NCI-H2227 (cell line): ENCODE results near the gene CSTF2T.

Experiments
- DNase-seq: peaks from one replicate; lab custom pipeline; 2025; ENCODE audit not compliant: unreplicated experiment; lab: John Stamatoyannopoulos, UW

The CSTF2T gene, protein sequence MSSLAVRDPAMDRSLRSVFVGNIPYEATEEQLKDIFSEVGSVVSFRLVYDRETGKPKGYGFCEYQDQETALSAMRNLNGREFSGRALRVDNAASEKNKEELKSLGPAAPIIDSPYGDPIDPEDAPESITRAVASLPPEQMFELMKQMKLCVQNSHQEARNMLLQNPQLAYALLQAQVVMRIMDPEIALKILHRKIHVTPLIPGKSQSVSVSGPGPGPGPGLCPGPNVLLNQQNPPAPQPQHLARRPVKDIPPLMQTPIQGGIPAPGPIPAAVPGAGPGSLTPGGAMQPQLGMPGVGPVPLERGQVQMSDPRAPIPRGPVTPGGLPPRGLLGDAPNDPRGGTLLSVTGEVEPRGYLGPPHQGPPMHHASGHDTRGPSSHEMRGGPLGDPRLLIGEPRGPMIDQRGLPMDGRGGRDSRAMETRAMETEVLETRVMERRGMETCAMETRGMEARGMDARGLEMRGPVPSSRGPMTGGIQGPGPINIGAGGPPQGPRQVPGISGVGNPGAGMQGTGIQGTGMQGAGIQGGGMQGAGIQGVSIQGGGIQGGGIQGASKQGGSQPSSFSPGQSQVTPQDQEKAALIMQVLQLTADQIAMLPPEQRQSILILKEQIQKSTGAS

DNA sequence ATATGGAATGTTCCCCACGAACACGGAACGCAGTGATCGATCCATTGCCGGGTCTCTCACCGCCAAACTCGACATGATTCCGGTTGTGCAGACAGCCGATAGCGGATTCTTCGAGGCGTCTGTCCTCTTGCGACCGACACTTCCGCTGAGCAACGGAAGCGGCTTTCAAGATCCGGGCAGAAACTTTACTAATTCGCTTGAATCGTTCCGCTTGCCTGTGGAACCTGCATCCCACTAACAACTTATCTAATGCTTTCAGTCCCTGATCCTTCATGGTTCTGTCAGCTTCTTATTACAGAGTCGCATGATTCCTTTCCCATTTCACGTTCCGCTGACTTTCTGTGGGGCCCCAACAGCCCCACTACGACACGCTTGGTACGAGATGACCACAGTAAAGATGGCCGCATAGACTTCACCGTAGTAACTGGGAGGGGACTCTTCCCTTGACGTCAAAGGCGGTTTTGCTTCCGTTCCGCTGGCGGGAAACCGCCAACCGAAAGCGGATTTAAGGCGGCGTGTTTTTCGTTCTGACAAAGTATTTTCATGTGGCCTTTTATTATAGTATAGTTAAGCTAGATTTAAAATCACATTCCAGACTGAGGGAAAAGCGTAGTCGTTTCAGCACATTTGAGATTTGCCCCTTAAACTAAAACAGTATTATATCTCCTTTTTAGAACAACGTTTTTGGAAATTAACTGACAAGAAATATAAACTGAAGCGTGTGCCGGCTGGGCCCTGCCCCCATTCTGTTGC is at the start of gene CSTF2T:
CSTF2T (minus strand) TSS at position 121 of the 753 bp plus-strand sequence; CDS start at position 75, 46 bp downstream.
- DNase-seq, result peak; percentile 92

DNA sequence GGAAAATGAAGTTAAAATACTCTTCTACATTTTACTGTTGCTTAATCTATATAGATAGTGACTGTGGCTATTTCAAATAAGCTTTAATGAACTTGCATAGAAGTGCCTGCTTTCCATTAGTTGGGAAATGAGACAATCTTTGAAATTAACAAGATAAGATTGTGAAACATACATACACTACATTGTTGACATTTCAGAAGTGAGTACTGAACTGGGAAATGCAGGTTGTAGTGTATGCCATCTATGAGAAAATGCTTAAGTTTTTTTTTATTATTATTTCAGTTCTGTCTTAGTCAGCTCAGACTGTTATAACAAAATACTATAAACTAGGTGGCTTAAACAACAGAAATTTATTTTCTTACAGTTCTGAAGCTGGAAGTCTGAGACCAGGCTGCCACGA is 49.6 kb upstream of the CSTF2T start:
- no peak for DNase-seq

GRCh38 chr10:51747216-51747615 is 47.8 kb upstream of the CSTF2T start:
- DNase-seq, result peak; percentile 6

DNA sequence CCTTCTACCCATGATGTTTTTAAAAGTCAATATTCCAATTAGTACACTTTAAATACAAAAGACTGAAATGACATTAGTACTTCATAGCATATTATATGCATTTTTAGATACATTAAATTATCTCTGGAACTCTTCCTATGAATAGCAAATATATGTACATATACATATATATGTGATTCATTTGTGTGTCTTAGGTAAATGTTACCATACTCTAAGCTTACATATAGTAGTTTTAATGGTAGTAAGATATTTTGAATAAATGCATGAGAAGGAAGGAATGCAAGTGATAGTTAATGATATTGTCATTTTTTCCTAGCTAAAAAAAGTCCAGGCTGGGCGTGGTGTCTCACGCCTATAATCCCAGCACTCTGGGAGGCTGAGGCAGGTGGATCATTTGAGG is 46.0 kb upstream of the CSTF2T start:
- no peak for DNase-seq

DNA sequence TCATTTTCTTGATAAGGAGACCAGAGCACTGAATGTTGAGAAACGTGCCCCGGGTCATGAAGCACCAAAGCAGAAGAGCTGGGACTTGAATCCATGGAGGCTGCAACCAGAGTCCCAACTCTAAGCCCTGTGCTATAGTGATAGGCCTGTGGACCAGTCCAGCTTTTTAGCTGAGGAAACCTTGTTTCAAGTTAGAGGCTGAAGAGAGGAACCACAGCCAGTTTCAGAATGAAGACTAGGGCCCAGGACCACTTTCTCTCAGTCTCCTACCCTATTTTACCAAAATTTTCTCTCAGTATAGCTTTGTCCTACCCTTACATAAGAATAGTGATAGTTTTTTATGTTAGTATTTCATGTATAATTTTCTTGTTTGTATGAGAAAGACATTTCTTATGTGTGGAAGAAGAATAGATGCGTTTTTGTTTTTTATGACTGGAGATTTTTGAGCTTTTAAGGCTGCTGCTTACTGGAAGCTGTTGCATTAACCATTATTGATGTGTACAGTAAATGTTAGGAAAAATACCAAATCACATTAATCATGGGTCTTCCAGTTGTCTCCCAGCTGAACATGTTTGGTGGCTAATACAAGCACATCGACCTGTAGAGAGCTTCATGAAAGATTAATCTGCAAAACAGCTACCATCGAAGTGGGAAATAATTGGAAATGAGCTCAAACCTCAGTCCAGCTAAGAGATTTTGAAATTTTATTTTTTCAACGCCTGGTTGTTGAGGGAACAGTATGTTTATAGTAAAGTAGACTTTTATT is 45.0 kb upstream of the CSTF2T start:
- DNase-seq, result no peak

GRCh38 chr10:51743146-51743545 is 43.8 kb upstream of the CSTF2T start:
- peak; percentile 27 for DNase-seq

- DNase-seq, result no peak
Observed at GRCh38 chr10:51733057-51733456, 33.7 kb upstream of the CSTF2T start.

DNA sequence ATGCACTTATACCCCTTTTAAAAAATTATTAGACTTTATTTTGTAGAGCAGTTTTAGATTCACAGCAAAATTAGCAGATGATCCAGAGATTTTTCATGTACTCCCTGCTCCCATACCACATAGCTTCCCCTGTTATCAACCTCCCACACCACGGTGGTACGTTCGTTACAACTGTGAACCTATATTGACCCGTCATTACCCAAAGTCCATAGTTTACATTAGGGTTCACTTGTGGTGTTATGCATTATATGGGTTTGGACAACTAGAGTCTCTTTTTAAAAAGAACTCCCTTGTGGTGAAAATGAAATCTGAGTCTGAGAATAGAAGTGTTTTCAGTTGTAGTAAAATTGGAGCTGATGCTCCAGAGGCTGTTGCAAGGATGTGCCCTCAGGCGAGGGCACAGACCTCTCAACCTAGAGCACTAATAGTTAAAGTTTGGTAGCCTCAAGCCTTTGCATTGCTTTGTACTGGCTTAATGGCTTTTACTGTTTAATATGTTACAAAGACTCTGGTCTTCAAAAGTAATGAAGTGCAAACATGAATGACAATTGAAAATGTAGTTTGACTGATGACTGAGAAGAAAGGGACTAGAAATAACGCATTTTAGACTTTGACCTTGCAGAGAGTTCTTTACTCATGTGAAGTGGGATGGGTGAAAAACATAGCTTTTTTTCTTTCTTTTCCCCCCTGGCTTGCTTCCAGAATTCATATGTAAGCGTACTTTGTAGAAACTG is 30.6 kb upstream of the CSTF2T start:
- DNase-seq, result no peak

GRCh38 chr10:51724038-51724437 is 24.6 kb upstream of the CSTF2T start:
- no peak for DNase-seq

GRCh38 chr10:51718804-51719291 is 19.5 kb upstream of the CSTF2T start:
- DNase-seq, result no peak

GRCh38 chr10:51716981-51717380 is 17.6 kb upstream of the CSTF2T start:
- no peak for DNase-seq

- DNase-seq, result no peak
Observed at GRCh38 chr10:51711519-51711891, 12.1 kb upstream of the CSTF2T start.

- DNase-seq, result no peak
Observed at GRCh38 chr10:51709324-51709972, 10.1 kb upstream of the CSTF2T start.

DNA sequence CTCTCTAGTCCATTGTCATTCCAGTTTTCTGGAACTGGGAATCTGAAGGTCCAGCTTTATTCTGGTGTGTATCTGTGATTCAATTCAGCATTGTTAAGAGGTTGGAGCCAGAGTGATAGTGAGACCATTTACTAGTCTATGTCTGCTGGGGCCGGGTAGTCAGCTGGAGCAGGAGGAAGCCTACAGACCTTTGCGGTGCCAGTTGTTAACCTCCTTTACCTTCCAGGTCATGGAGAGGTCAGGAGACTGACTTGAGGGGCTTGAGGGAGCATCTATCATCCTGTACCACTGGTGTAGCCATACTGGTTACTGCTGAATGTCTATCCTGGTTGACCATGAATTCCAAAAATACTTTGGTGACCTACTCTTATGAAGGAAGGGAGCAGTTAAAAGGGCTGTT is 9.2 kb upstream of the CSTF2T start:
- DNase-seq, result no peak

GRCh38 chr10:51707821-51708424 is 8.5 kb upstream of the CSTF2T start:
- DNase-seq, result no peak

GRCh38 chr10:51707392-51707791 is 8.0 kb upstream of the CSTF2T start:
- DNase-seq, result no peak

DNA sequence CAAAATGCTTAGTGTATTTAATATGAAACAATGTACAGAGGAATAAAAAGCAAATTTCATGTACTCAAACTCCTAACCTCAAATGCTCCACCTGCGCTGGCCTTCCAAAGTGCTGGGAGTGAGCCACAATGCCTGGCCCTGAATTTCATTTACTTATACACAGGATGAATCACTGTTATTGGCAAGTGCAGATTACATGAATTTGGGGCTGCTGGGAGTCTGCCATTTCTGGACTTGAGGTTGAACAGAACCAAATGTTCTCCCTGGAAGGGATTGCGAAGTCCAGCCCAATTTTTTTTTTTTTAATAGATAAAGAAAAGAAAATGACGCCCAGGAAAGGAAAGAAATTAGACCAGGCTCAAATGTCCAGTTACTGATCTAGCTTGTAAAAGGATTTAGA is 6.8 kb upstream of the CSTF2T start:
- DNase-seq, result no peak

GRCh38 chr10:51705774-51706173 is 6.4 kb upstream of the CSTF2T start:
- DNase-seq, result no peak

- peak; percentile 64 for DNase-seq
Observed at GRCh38 chr10:51700228-51700817, 928 bp upstream of the CSTF2T start.
